ENCODE results near the gene PER1.
"Not testable (repeated sequence)": the region's sequence is repeated elsewhere in the genome, so short reads cannot be mapped to it uniquely, and the experiment has no call there.

The PER1 gene

DNA sequence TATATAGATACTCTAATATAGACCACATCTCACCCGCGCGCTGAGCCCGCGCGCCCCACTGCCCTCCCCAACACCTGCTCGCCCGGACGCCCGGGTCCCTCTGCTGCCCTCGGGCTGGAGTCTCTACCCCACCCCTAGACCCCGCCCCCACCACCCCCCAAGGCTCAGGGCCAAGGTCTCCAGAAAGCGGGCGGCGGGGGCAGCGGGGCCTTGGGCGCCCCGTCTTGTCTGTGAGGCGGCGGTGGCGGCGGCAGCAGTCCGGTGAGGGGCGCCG, 30.9 kb downstream of the PER1 start:
- peak in 1 of 51 donors; percentile 32 for DNase-seq

DNA sequence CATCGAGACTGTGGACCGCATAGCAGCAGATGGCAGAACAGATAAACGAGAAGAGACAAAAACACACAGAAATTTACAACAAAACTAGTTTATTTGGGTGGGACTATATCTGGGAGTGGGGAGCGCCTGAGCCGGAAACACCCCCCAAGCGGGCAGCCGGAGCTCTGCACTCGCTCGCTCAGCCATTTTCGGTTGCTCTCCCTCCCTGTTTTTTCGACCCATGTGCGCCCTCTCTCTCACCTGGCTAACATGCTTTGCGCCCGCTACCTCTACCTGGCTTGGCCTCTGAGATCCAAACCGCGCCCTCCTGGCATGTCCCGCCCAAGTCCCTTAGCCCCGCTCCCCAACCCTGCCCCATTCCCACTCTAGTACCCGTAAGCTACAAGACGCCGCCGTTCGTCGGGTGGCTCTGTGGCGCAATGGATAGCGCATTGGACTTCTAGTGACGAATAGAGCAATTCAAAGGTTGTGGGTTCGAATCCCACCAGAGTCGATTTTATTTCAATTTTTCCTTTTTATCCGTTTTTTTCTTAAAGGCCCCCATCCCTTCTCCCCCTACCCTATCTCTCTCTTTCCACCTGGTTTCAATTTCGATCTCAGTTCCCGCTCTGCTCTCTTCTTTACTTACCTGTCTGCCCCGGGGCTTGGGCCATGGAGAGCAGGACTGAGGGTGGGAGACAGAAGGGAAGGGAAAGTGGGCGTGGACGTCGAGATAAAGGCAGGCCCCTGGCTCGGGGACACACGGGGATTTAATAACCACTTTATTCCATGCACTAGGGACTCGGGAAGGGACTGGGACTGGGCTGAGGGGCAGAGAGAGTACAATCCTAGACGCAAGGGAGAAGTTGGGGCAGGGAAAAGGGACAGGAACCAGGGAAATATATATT, 31.4 kb downstream of the PER1 start:
- DNase-seq = peak in 34 of 51 donors; percentile 21 to 82 (median 44)

DNA sequence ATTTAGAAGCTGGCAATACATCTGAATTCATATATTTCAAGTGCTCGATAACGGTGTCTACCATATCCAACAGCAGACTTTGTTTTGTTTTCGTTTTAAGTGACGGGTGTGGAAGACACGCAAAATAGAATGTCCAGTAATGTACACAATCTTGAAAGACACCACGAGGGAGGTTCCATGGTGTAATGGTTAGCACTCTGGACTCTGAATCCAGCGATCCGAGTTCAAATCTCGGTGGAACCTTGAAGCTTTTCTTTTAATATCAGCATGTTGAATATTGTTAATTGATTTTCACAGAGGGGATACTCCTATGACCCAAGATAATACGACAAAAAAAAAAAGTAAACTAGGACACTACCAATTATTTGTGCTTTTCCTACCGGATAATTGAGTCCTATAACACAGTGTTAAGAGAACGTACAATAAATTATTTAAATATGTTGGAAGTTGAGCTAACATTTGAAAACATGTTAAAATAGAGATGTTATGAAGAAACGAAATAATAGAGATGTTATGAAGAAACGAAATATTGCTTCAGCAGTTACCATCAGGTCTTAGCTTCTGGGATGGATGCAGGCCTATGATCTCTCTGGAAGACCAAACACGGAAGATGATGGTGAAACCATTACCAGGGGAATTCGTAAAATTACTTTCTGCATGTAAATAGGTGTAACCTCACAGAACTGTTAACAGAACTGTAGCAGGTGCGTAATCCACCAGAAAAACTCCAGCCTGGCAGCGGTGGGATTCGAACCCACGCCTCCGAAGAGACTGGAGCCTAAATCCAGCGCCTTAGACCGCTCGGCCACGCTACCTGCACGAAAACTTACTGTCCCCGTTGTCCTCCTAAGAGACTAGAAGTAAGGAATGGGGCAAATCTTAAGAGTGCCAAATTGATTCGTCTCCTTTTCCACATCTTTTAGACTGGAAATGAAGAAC, 32.4 kb downstream of the PER1 start:
- DNase-seq = peak in 46 of 51 donors; percentile 26 to 90 (median 65)

DNA sequence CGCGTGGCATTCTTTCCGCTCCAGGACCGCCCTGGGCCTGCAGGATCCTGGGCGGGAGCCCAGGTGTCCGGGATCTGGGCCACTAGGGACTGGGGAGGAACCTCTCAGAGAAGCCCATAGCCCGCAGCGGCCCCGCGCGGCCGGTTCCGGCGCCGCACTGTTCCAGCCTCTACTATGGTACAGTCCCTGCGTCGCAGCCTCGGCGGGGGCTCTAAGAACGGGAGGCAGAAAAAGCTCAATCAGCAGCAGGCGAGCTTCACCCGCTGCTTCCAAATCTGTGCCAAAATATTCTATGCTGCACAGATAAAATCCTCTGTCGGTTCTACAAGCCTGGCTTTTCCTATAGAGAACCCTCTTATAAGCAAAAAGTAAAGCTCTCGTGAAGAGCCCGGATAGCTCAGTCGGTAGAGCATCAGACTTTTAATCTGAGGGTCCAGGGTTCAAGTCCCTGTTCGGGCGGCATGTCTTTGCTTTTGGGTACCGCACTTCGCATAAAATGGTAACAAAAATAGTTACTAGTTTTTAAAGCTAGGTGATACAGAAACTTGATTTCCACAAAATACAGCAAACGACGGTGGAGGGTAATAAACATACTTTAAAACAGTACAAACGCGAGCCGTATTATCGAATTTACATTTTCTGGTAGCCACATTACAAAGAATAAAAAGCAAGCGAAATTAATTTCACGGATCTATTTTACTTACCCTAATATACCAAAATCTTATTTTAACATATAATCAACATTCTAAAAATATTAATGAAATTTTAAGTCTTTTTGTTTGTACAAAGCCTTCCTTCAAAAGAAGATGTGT, 33.2 kb downstream of the PER1 start:
- DNase-seq = peak; percentile 33 to 97 (median 78)

DNA sequence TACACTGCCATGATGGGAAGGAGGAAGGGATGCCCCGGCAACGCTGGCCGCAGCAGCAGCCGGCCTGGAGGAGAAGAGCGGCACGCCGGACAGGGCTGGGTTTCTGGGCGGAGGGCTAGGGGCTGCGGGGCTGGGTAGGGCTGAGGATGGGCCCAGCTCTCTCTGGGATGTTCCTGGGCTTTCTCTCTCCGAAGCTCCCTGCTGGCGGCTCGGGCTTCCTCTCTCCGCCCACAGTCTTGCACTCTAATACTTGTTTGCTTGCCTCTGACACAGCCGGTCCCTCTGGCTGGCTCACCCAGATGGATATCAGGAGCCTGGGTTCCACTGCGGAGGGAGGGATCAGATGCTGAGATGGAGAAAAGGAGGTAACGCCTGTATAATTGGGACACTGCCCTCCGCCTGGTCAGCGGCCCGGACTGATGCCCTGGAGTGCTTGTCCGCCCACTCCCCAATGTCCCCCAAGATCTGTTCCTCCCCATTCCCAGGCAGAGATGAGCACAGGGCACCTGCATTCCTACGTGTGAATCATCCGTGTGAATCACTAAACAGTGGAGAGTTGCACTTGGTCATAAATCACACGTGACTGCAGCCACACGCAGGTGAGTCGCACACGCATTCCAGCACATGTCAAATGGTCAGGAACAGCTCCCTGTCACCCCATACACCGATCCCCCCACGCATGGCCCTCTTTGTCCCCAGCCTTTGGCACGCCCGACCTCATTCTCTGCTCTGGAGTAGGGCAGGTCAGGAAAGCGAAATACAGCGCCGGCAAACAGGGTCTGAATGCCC, 34.0 kb downstream of the PER1 start, which contains the start of gene ALOXE3:
TSS of gene ALOXE3 (minus strand) at position 535 of the 789 bp plus-strand sequence. CDS start at position 11, 524 bp downstream.
- DNase-seq = peak in 7 of 51 donors; percentile 14 to 80 (median 32)

DNA sequence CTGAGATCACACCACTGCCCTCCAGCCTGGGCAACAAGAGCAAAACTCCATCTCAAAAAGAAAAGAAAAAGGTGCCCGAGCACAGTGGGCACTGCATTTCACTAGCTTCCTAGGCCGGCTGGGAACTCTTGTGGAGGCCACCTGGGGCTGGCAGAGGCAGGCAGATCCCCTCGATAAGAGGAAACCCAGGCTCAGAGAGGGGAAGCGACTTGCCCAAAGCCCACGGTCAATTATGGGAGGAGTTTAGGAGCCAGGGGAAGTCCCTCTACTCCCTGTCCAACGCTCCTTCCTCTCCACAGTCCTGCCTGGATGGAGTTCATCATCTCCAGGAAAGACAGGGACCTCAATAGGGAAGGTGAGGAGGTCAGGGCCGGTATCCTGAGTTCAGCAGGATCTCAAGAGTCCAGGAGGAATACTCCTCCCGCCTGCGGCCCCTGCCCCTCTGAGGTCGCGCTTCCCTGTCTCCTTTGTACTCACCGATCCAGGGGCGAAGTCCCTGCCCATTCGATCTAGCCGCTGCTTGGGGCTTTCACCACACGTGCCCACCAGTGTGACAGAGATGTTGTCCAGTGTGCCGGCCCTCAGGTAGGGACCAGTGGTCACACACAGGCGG, 34.7 kb downstream of the PER1 start:
- DNase-seq = peak in 1 of 51 donors; percentile 32

DNA sequence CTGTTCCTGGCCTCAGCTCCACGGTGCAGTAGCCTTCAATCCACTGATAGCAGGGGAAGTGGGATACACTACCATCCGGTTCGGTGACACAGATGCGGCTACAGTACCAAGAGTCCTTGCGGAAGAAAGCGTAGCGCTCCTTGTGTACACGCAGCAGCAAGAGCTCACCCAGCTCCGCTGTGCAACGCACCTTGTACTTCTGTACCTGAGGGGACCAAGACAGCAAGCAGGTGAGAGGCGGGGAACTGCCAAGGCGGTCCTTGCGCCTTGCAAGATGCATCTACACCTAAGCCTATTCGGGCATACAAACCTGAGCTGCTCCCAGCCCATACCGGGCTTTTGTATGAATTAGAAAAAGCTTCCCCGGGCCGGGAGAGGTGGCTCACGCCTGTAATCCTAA, 35.4 kb downstream of the PER1 start:
- DNase-seq = no peak

DNA sequence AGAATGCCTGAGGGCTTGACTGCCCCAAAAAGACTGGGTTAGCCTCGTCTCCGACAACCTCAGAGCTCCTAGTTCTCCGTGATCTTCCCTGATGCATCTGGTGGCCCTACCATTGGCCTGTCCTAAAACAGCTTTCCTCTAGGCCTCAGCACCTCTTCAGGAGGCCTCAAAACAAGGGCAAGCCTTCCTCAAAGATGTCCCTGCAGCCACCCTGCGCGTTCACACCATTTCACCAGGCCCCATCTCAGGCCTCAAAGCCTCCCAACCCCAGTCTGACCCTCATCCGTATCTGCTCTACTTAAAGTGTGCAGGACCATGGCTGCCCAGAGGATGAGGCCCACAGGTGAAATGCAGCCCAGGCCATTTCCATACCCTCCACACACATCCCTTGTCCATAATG, 41.3 kb downstream of the PER1 start:
- no peak for DNase-seq

DNA sequence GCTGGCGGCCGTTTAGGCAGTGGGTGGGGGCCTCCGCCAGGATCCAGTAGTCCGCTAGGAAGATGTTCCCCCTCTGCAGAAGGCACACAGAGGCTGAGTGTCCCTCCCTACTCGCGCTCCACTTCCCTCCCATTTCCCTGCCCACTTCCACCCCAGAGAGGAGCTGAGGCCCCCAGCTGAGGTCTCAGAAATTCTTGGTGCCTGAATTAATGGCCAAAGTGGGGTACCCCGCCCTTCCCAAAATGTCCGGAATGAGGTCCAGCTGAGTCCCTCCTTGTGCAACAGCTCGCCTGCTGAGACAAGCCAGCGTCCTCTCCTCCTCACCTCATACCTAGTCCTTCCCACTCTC, 41.8 kb downstream of the PER1 start:
- DNase-seq = no peak

DNA sequence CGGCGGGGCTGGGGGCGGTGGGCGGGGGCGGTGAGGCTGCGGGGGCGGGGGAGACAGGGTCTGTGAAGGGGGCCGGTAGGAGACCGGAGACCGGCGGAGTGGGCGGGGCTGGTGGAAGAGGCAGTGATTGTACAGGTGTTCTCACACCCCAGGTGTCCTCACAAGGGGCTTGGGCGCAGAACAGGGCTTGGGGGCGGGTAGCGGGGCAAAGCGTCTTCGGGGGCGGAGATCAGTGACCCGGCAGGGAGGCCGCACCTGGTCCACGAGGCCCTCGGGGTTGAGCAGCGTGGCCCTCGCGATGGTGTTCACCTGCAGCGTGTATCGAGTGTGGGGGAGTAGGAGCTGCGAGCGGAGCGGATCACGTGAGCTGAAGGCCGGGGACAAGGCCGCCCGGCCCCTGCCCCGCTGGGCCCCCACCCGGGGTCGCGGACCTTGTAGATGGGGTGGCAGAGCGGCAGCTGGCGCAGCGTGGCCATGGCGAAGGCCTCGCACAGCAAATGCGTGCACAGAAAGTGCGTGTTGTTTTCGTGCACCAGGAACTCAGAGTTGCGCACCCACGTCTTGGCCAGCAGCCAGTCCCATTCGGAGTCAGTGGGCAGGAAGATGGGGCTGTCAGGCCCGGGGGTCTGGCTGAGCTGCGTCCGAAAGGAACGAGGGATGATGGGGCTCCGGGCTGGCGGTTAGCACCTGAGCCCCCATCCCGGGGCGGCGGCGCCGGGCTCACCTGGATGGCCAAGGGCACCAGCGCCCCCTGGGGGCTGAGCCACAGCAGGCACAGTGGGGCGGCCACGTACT, 42.3 kb downstream of the PER1 start:
- peak in 9 of 51 donors; percentile 2 to 42 (median 26) for DNase-seq

DNA sequence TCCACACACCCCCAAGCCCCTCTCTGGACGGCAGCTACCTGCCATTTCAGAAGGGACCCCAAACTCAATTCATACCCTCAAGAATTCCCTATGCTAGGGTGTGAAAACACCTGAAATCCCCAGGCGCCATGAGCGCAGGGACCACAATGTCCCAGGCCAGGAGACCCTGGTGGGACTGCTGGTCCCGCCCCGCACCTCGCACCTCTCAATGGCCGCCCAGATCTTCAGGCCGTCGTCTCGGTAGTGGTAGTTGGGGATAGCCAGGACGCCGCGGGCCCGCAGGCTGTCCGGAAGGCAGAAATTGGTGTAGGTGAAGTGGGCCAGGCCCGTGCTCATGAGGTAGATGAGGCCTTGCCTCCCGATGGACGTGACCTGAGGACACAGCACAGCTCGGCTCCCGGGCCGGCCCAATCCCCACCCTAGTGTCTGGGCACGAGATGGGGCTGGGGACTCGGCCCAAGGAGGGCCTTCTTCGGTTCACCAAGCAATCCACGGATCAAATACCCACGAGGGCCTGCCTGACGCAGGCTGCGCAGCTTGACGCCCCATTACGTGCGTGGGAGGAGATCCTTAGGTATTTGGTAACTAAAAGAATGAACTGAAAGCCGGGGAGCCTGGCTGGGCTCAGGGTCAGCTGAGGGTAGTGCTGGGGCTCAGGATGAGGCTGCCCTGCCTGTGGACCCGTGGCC, 43.1 kb downstream of the PER1 start:
- no peak for DNase-seq

DNA sequence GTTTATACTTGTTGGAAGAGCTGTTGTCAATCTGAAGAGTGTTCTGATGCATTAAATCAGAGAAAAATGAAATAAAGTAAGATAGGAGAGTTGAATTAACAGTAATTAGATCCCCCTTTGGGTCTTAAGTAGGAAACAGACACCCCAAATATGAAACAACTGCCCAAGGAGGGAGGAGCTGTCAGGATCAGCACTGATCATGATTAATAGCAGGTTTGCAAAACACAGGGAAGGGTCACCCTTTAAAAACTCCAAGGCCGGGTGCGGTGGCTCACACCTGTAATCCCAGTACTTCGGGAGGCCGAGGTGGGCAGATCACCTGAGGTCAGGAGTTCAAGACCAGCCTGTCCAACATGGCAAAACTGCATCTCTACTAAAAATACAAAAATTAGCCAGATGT, 45.2 kb downstream of the PER1 start:
- DNase-seq = not testable (repeated sequence)

DNA sequence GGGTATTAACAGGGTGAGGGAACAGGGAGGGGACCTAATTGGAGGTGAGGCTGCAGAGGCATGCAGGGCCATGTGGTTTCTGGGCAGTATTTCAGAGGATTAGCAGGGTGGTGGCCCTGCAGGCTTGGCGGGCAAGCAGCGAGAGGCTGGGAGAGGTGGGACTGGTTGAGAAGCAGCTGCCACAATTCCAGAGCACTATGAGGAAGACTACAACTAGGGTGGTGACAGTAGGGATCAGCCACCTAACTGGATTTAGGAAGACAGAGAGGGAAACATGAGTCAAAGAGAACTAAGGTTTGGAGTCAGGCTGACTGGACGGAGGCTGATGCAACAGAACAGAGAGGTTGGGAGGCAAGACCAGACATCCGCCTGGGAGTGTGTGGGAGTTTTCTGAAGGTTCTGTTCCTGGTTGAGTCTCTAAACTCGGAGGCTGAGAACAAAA, 46.2 kb downstream of the PER1 start:
- DNase-seq = no peak

DNA sequence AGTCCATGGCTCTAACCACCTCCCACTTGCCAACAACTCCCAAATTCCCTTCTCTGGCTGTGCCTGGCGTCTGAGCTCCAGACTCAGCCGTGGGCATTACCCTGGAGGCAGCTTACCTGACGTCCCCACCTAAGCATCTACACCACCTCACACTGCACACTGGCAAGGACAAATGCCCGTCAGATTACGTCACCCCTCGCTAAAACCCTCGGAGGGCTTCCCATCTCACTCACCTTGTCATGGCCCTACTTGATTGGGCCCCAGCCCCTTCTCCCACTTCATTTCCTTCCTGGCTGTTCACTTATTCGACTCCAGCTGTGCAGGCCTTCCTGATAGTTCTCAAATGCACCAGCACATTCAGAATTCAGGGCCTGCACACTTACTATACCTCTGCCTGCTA, 47.3 kb downstream of the PER1 start:
- no peak for DNase-seq

DNA sequence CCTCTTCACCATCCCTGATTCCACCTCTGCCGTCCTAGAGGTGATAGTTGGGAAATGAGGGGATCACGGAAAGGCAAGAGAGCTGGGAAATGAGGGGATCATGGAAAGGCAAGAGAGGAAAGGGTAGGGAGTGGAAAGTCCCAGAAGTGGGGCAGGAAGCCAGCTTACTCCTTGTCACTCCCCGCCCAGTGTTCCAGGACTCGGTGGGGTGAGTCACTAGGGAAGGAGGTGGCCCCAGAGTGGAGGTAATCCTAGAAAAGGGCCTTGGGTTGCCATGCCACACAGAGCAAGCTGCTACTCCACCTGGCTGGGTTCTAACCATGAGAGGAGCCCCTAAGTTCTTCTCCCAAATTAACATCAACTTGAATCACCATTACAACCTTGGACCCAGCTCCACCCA, 48.7 kb downstream of the PER1 start:
- no peak for DNase-seq

DNA sequence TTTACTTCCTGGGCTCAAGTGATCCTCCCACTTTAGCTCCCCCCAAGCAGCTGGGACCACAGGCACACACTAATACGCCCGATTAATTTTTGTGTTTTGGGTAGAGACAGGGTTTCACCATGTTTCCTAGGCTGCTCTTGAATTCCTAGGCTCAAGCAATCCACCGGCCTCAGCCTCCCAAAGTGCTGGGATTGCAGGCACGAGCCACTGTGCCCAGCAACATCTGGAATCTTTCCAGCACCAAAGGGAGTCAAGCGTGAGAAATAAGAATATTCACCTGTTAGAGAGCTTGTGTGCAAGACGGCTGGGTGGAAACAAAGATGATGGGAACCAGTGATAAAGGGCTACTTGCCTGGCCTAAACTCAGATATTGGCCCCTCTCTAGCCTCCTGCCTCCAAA, 50.5 kb downstream of the PER1 start:
- DNase-seq = no peak

DNA sequence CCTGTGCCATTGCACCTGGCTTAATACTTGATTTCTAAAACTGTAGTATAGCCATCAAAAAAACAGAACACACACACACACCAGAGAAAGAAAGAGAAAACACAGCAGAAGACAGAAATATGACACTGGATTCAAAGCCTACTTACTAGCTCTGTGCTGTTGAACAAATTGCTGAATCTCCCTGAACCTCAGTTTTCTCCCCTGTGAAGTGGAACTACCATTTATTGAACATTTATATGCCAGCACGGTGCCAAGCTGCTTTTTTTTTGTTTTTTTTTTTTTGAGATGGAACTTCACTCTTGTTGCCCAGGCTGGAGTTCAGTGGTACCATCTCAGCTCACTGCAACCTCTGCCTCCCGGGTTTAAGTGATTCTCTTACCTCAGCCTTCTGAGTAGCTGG, 51.4 kb downstream of the PER1 start:
- DNase-seq = no peak

DNA sequence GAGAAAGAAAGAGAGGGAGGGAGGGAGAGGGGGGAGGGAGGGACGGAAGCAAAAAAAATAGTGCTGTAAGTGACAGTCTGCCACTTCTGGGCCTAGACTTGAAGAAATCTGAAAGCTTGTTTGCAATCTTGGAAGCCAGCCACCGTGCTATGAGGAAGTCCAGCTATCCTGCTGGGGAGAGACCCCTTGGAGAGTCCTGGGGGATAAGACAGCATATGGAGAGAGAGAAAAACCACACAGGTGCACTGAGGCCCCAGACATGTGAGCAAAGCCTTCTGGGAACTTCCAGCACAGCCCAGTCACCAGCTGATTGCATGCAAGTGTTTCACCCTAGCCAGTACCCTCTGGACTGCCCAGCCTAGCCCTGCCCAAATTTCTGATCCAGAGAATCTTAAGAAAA, 52.1 kb downstream of the PER1 start:
- DNase-seq = no peak

DNA sequence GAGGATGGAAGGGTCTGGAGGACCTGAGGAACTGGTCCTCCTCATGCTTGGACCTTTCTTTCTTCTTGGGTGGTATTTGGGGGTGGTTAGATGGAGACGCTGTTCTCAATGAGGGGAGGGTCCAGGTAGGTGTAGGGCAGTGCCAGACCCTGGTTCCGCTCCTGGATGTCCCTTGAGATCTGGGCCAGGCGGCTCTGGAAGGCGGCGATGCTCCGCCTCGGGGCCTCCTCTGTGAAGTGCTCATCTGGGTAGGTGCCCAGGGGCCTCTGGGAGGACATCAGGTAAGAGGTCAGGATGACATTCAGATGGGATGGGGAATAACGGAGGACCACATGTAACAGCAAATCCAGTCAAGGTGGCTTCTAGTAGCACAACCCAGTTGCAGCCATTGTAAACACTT, 55.7 kb downstream of the PER1 start:
- no peak for DNase-seq

Data from hypothalamus (tissue), 51 donors.